HG03378 (cell line): ENCODE measurements around the gene HTR3E.

Experiments used
- ATAC-seq: cut with Tn5 transposase; IDR thresholded peaks from one replicate; pipeline ENCODE4 v1.9.1; 2021; ENCODE audit warnings: mild to moderate bottlenecking, moderate library complexity; ENCODE audit not compliant: unreplicated experiment

HTR3E gene

GRCh38 chr3:184154885-184155643, 58.2 kb downstream of the HTR3E start, which contains the start of gene DVL3:
TSS of gene DVL3 (plus strand) at chr3:184155377. CDS start at chr3:184155636, 259 bp downstream.
- no peak for ATAC-seq

GRCh38 chr3:184155644-184156521, 59.0 kb downstream of the HTR3E start:
- no peak for ATAC-seq

GRCh38 chr3:184156522-184156955, 59.7 kb downstream of the HTR3E start:
- ATAC-seq: no peak
